DOHH2 (cell line): ENCODE data around the gene ADAM11.

Experiments used
- H3F3A ChIP-seq: fragments of 200-600 bp; sonication (generic), shearing (Covaris generic); 2 replicates; pipeline ENCODE4 v1.6.0; 2016; ENCODE audit warnings: antibody characterized with exemption, mild to moderate bottlenecking; ENCODE audit not compliant: control insufficient read depth, insufficient read depth
- H3K27ac ChIP-seq: fragments of 200-600 bp; sonication (generic); 2 replicates; pipeline ENCODE4 v1.5.1; 2014; ENCODE audit warnings: low read depth, mild to moderate bottlenecking, low read length, moderate library complexity
- H3K27me3 ChIP-seq: fragments of 200-600 bp; sonication (generic); 2 replicates; pipeline ENCODE4 v1.6.1; 2014; ENCODE audit warnings: mild to moderate bottlenecking, low read length, mixed read lengths; ENCODE audit not compliant: control insufficient read depth
- H3K36me3 ChIP-seq: fragments of 200-600 bp; sonication (generic); 2 replicates; pipeline ENCODE4 v1.6.1; 2014; ENCODE audit warnings: mild to moderate bottlenecking, low read length, moderate library complexity, mixed read lengths; ENCODE audit not compliant: control insufficient read depth
- H3K4me1 ChIP-seq: fragments of 200-600 bp; sonication (generic); 2 replicates; pipeline ENCODE4 v1.6.1; 2014; ENCODE audit warnings: mild to moderate bottlenecking, low read length, mixed read lengths; ENCODE audit not compliant: control insufficient read depth
- H3K4me2 ChIP-seq: fragments of 200-600 bp; sonication (generic); 2 replicates; pipeline ENCODE4 v1.6.0; 2014; ENCODE audit warnings: mild to moderate bottlenecking, low read length, moderate library complexity
- H3K4me3 ChIP-seq: fragments of 200-600 bp; sonication (generic); 2 replicates; pipeline ENCODE4 v1.5.1; 2014; ENCODE audit warnings: mild to moderate bottlenecking, low read length, mixed read lengths
- H3K79me2 ChIP-seq: fragments of 200-600 bp; sonication (generic); 2 replicates; pipeline ENCODE4 v1.6.1; 2014; ENCODE audit warnings: mild to moderate bottlenecking, low read length, mixed read lengths; ENCODE audit not compliant: control insufficient read depth
- H3K9me2 ChIP-seq: fragments of 200-600 bp; sonication (generic); replicated peaks from 2 replicates; pipeline ENCODE4 v1.6.1; 2014; ENCODE audit warnings: mild to moderate bottlenecking, low read length, mixed read lengths; ENCODE audit not compliant: control insufficient read depth
- H3K9me3 ChIP-seq: fragments of 200-600 bp; sonication (generic); 2 replicates; pipeline ENCODE4 v1.6.1; 2014; ENCODE audit warnings: antibody characterized with exemption, low read length, mixed read lengths; ENCODE audit not compliant: control insufficient read depth, insufficient read depth
- H4K20me1 ChIP-seq: fragments of 200-600 bp; sonication (generic); 2 replicates; pipeline ENCODE4 v1.6.0; 2014; ENCODE audit warnings: low read depth, mild to moderate bottlenecking, antibody characterized with exemption, low read length, moderate library complexity; ENCODE audit not compliant: control insufficient read depth, insufficient read depth
- CTCF ChIP-seq: fragments of 200-600 bp; sonication (generic); IDR thresholded peaks from one replicate; pipeline ENCODE4 v1.5.1; 2014; ENCODE audit warnings: antibody characterized with exemption, mild to moderate bottlenecking, low read depth, low read length; ENCODE audit not compliant: poor library complexity, severe bottlenecking
- EZH2phosphoT487 ChIP-seq: fragments of 200-600 bp; sonication (generic); IDR thresholded peaks from 2 replicates; pipeline ENCODE4 v1.6.1; 2017; ENCODE audit warnings: borderline replicate concordance, mild to moderate bottlenecking, antibody characterized with exemption, low read length, moderate library complexity, mixed read lengths

Gene ADAM11

DNA sequence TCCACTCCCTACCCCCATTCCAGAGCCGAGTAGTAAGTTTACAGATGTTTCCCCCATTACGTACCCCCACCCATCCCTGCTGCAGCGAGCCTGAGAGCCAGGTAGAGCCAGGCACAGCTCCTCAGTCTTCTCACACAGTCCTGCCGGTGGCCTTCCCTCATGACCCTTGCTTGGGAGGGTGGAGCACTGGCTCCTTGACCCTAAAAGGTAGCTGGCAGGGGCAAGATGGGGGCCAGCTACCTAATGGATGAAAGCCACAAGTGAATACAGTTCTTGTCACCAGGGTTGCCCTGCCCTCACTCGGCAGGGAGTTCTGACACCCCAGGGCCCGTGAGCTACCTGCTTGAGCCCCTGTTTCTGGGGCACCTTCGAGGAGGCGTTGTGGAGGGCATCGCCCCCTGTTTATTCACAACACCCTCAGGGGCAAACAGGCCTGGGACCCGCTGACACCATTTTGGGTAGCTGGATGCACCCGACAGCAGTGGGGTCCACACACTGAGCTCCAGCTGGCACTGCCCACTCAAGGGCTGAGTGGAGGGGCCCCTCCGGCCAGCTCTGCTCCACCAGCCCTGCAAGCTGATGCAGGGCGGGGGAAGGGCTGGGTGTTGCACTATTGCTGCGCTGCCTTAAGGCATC lies 22.2 kb downstream of the ADAM11 start:
- H3K79me2 ChIP-seq: no peaks in the 10 kb centered on the region
- H3K4me1 ChIP-seq: peaks cover 15% of the 10 kb centered on the region
- H3K9me3 ChIP-seq: no peaks in the 10 kb centered on the region
- no peak for TF ChIP-seq EZH2phosphoT487
- TF ChIP-seq CTCF: no peak
- no peaks in the 10 kb centered on the region for H3K27me3 ChIP-seq
- H3K4me2 ChIP-seq: no peak overlapping the region
- no peaks in the 10 kb centered on the region for H3F3A ChIP-seq
- H3K9me2 ChIP-seq: no peaks in the 10 kb centered on the region
- no peak overlapping the region for H3K4me3 ChIP-seq
- no peaks in the 10 kb centered on the region for H3K36me3 ChIP-seq
- H3K27ac ChIP-seq: no peak overlapping the region
- 0 out of 2 replicates have a peak, but pooled peaks cover 2% of the 10 kb centered on the region for H4K20me1 ChIP-seq

DNA sequence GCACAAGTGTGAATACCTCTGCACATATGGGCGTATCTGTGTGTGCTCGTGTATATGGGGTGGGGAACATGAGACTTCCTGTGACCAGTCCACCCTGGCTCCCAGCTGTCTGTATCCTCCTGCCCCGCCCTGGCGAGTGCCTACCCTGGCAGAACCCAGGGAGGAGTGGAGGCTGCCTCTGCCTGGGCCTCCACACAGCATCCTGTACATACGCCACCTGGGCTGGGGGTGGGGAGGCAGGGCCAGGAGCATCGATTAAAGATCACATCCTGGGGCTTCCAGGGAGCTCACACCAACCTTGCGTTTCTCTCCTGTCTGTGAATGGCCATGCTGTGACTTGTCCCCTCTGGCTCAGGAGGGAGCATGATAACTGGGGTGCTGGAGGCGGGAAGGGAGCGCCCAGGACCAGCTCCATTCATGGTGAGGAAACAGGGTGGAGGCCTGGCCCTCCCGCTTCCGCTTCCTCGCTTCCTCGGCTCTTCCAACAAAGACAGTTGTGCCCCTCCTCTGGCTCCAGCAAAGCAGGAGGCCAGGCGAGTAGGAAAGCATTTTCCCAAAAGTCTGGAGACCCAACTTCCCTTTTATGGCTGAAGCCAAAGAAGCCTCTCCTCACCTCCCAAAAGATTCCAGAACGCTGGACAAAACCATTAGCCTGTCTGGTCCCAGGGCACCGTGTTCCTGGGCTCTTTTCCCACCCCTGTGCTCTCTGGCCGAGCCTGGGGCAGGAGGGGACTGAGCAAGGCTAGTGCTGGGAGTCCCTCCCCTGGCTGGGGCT lies 22.9 kb downstream of the ADAM11 start:
- H3K36me3 ChIP-seq: no peaks in the 10 kb centered on the region
- H3K79me2 ChIP-seq: no peaks in the 10 kb centered on the region
- peaks cover 11% of the 10 kb centered on the region for H3K4me1 ChIP-seq
- H3F3A ChIP-seq: no peaks in the 10 kb centered on the region
- H3K9me3 ChIP-seq: no peaks in the 10 kb centered on the region
- H3K4me2 ChIP-seq: no peak overlapping the region
- H3K27me3 ChIP-seq: no peaks in the 10 kb centered on the region
- TF ChIP-seq EZH2phosphoT487 (no peak), CTCF (no peak)
- no peak overlapping the region for H3K4me3 ChIP-seq
- no peaks in the 10 kb centered on the region for H3K9me2 ChIP-seq
- H4K20me1 ChIP-seq: 0 out of 2 replicates have a peak, but pooled peaks cover 1% of the 10 kb centered on the region
- no peak overlapping the region for H3K27ac ChIP-seq

DNA sequence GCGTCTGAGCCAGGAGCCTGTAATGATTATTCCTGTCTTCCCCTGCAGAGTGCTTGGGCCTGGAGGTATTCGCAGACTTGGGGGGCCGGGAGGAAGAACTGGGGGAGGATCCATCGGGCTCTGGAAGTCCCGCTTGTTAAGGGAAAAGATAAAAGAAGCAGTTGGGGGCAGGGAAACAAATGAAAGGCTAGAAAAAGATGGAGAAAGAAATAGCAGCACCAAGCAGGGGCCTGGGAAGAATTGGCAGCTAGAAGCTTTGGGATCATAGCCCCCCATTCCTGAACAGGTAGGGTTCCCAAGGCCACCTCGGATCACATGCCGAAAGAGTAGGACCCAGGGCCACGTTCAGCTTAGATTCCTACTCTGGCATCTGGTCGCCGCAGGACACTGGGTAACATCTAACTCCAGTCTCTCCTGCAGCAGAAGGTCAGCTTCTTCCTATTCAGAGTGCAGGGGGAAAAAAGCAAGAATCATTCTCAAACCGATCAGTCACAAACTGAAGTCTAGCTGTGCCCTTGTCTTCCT lies 23.6 kb downstream of the ADAM11 start:
- Histone ChIP-seq H3K79me2 (no peaks in the 10 kb centered on the region), H3K4me3 (no peak overlapping the region), H3K27ac (no peak overlapping the region), H3K9me2 (no peaks in the 10 kb centered on the region), H3K36me3 (no peaks in the 10 kb centered on the region), H3K27me3 (no peaks in the 10 kb centered on the region), H3K4me1 (peaks cover 11% of the 10 kb centered on the region), H4K20me1 (no peaks in the 10 kb centered on the region), H3K9me3 (no peaks in the 10 kb centered on the region), H3F3A (no peaks in the 10 kb centered on the region), H3K4me2 (no peak overlapping the region)
- TF ChIP-seq EZH2phosphoT487 (no peak), CTCF (no peak)
